GM08714 (cell line): ENCODE data around the gene LIX1L.

Experiments used
- H3K4me3 ChIP-seq: fragments of 200-500 bp; sonication (Bioruptor generic); 2 replicates; pipeline ENCODE4 v1.5.1; 2014; ENCODE audit warnings: mild to moderate bottlenecking, low read length, inconsistent platforms
- ZNF274 ChIP-seq: IDR thresholded peaks from 2 replicates; pipeline ENCODE4 v1.6.1; 2012; ENCODE audit warnings: mild to moderate bottlenecking, low read depth, low read length

The LIX1L gene

GRCh38 chr1:145978854-145979745, 21.3 kb upstream of the LIX1L start:
- no peak for TF ChIP-seq ZNF274
- H3K4me3 ChIP-seq: peak overlapping the region; percentile 8; the same call in 1 of the 2 replicates

GRCh38 chr1:145978471-145978853, 20.6 kb upstream of the LIX1L start:
- TF ChIP-seq ZNF274: no peak

GRCh38 chr1:145977486-145978470, 20.0 kb upstream of the LIX1L start:
- H3K4me3 ChIP-seq: no peak overlapping the region
- TF ChIP-seq ZNF274: no peak

More at GRCh38 chr1:145978471-145978853, 20.6 kb upstream of the LIX1L start:
- H3K4me3 ChIP-seq: no peak overlapping the region; the same call in 1 of the 2 replicates

GRCh38 chr1:145977016-145977415, 19.2 kb upstream of the LIX1L start:
- no peak for TF ChIP-seq ZNF274
- H3K4me3 ChIP-seq: no peak overlapping the region

GRCh38 chr1:145975216-145975615, 17.4 kb upstream of the LIX1L start:
- no peak for TF ChIP-seq ZNF274
- no peak overlapping the region for H3K4me3 ChIP-seq

- no peak for TF ChIP-seq ZNF274
- H3K4me3 ChIP-seq: no peak overlapping the region
Measured at GRCh38 chr1:145974721-145975120, 16.9 kb upstream of the LIX1L start.

- H3K4me3 ChIP-seq: no peak overlapping the region
- TF ChIP-seq ZNF274: no peak
Measured at GRCh38 chr1:145972580-145972979, 14.8 kb upstream of the LIX1L start.

GRCh38 chr1:145967288-145967687, 9.5 kb upstream of the LIX1L start:
- no peak overlapping the region for H3K4me3 ChIP-seq
- no peak for TF ChIP-seq ZNF274

- TF ChIP-seq ZNF274: no peak
- peak overlapping the region; percentile 89 for H3K4me3 ChIP-seq
Measured at GRCh38 chr1:145965119-145965744, 7.4 kb upstream of the LIX1L start.

- peak within 1 kb of the TSS; percentile 89 for H3K4me3 ChIP-seq
- TF ChIP-seq ZNF274: no peak
Measured at GRCh38 chr1:145964328-145965118, 6.7 kb upstream of the LIX1L start, which contains the start of the genes ANKRD34A and POLR3GL. Gene ANKRD34A (minus strand): TSS chr1:145964575. CDS start chr1:145961759, 2,816 bp downstream. Gene POLR3GL (plus strand): TSS chr1:145964690. CDS start chr1:145974866, 10,176 bp downstream.

- TF ChIP-seq ZNF274: no peak
- H3K4me3 ChIP-seq: peak overlapping the region; percentile 89; the same call in 1 of the 2 replicates
Measured at GRCh38 chr1:145963265-145964019, 5.6 kb upstream of the LIX1L start.

GRCh38 chr1:145962157-145963102, 4.6 kb upstream of the LIX1L start:
- no peak for TF ChIP-seq ZNF274
- H3K4me3 ChIP-seq: peak overlapping the region; percentile 65
